Suprapubic skin (tissue), 4 donors: ENCODE results near the gene IVL. TPM values are rescaled to one million over a fixed set of nuclear protein-coding genes. Genes with fewer than 3 reads are reported as not detected.

Experiments
- DNase-seq, 2 donors: peaks; one replicate each; pipeline ENCODE4 v3.0.0-alpha.2; 2019; ENCODE audit warnings: low spot score in 2 of 2
- H3K27ac ChIP-seq: fragments of 200-600 bp; sonication (generic); one replicate; pipeline ENCODE4 v1.5.1; 2019
- H3K27me3 ChIP-seq: fragments of 200-600 bp; sonication (generic); one replicate; pipeline ENCODE4 v1.5.1; 2019
- H3K36me3 ChIP-seq: fragments of 200-600 bp; sonication (generic); one replicate; pipeline ENCODE4 v1.5.1; 2019
- H3K4me1 ChIP-seq: fragments of 200-600 bp; sonication (generic); one replicate; pipeline ENCODE4 v1.5.1; 2019
- H3K4me3 ChIP-seq: fragments of 200-600 bp; sonication (generic); one replicate; pipeline ENCODE4 v1.5.1; 2019; ENCODE audit warnings: mild to moderate bottlenecking
- H3K9me3 ChIP-seq: fragments of 200-600 bp; sonication (generic); one replicate; pipeline ENCODE4 v1.5.1; 2019
- EP300 ChIP-seq: sonication (generic); formaldehyde crosslinking; IDR thresholded peaks from one replicate; pipeline ENCODE4 v1.6.1; 2017; ENCODE audit warnings: antibody characterized with exemption
- POLR2A ChIP-seq, 2 donors: fragments of 450-650 bp; IDR thresholded peaks; one replicate each; pipeline ENCODE4 v1.6.1; 2017; ENCODE audit warnings: antibody characterized with exemption in 2 of 2, mild to moderate bottlenecking in 2 of 2, moderate library complexity in 2 of 2
- POLR2AphosphoS5 ChIP-seq, 3 donors: sonication (generic); formaldehyde crosslinking; IDR thresholded peaks; one replicate each; pipeline ENCODE4 v1.6.1; 2017; ENCODE audit warnings: antibody characterized with exemption in 3 of 3
- WGBS: methylation state at CpG from one replicate; pipeline ENCODE4 v1.1.5; 2018; 5-methylcytosine and 5-hydroxymethylcytosine counted together
- total RNA-seq, 4 donors: library from RNA; depleted of rRNA; stranded (reverse); fragments of >200 nt; gene quantifications; one replicate each; pipeline ENCODE4 v1.1.0, GENCODE V29; 2016
- TF ChIP-seq, protein P1 (sequence below), 2 donors: fragments of 200-600 bp in 1 of 2; fragments of 450-650 bp in 1 of 2; sonication (generic) in 1 of 2; IDR thresholded peaks; one replicate each; pipeline ENCODE4 v1.5.1; 2016 to 2019; ENCODE audit warnings: antibody characterized with exemption in 2 of 2, mild to moderate bottlenecking in 1 of 2, moderate library complexity in 1 of 2

Gene IVL
- total RNA-seq, 4 donors from 2014 or later = 50.2 to 213 (median 138) TPM

DNA sequence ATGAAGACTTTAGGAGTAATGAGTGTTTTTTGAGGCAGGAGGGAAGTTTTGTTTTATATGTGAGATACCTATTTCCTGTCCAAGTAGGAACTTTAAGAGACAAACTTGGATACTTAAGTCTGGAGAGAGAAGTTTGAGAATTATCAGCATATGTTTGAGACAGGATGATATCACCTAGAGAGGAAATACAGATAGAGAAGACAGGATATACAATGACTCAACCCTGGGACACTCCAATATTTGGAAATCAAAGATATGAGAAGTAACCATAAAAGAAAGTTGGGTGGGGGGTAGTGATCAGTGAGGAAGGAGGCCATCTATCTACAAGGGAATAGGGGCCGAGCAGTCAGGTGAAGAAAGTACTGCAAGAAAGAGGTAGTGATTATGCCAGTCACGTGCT is 42.0 kb upstream of the IVL start:
- no peaks in the 10 kb centered on the region for H3K9me3 ChIP-seq
- no peaks in the 10 kb centered on the region for H3K36me3 ChIP-seq
- WGBS = 90% methylated on average over 2 of the region's 2 CpGs
- TF ChIP-seq, protein P1, sequence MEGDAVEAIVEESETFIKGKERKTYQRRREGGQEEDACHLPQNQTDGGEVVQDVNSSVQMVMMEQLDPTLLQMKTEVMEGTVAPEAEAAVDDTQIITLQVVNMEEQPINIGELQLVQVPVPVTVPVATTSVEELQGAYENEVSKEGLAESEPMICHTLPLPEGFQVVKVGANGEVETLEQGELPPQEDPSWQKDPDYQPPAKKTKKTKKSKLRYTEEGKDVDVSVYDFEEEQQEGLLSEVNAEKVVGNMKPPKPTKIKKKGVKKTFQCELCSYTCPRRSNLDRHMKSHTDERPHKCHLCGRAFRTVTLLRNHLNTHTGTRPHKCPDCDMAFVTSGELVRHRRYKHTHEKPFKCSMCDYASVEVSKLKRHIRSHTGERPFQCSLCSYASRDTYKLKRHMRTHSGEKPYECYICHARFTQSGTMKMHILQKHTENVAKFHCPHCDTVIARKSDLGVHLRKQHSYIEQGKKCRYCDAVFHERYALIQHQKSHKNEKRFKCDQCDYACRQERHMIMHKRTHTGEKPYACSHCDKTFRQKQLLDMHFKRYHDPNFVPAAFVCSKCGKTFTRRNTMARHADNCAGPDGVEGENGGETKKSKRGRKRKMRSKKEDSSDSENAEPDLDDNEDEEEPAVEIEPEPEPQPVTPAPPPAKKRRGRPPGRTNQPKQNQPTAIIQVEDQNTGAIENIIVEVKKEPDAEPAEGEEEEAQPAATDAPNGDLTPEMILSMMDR (IDR thresholded peaks at IDR 0.05) = no peak
- TF ChIP-seq EP300 (no peak), POLR2A (IDR thresholded peaks at IDR 0.05) (no peak), POLR2AphosphoS5 (IDR thresholded peaks at IDR 0.05) (no peak)
- no peak for DNase-seq
- no peaks in the 10 kb centered on the region for H3K4me1 ChIP-seq
- H3K27ac ChIP-seq = no peak overlapping the region
- H3K4me3 ChIP-seq = no peak overlapping the region
- H3K27me3 ChIP-seq = no peaks in the 10 kb centered on the region

GRCh38 chr1:152869808-152870419 is 38.4 kb upstream of the IVL start:
- TF ChIP-seq POLR2AphosphoS5 (IDR thresholded peaks at IDR 0.05) (no peak), POLR2A (IDR thresholded peaks at IDR 0.05) (no peak), EP300 (no peak)
- TF ChIP-seq, protein P1 (IDR thresholded peaks at IDR 0.05) = peak; percentile 60 to 69
- peak in 1 of 2 donors; percentile 79 for DNase-seq
- no peaks in the 10 kb centered on the region for H3K9me3 ChIP-seq
- WGBS = 36% methylated on average over 9 of the region's 9 CpGs
- no peak overlapping the region for H3K27ac ChIP-seq
- no peaks in the 10 kb centered on the region for H3K4me1 ChIP-seq
- no peaks in the 10 kb centered on the region for H3K36me3 ChIP-seq
- H3K27me3 ChIP-seq = no peaks in the 10 kb centered on the region
- H3K4me3 ChIP-seq = no peak overlapping the region

- TF ChIP-seq EP300 = no peak
- TF ChIP-seq, protein P1 (IDR thresholded peaks at IDR 0.05) = peak; percentile 27 to 40
- Histone ChIP-seq H3K9me3 (no peaks in the 10 kb centered on the region), H3K27ac (no peak overlapping the region), H3K36me3 (no peaks in the 10 kb centered on the region), H3K4me3 (no peak overlapping the region), H3K4me1 (no peaks in the 10 kb centered on the region), H3K27me3 (no peaks in the 10 kb centered on the region)
- no peak for DNase-seq
- 32% methylated on average over 17 of the region's 17 CpGs for WGBS
Measured at GRCh38 chr1:152870831-152871730, 37.3 kb upstream of the IVL start.

GRCh38 chr1:152871731-152872126 is 36.6 kb upstream of the IVL start:
- DNase-seq = no peak
- H3K27me3 ChIP-seq = no peaks in the 10 kb centered on the region
- 88% methylated on average over 6 of the region's 6 CpGs for WGBS
- no peaks in the 10 kb centered on the region for H3K9me3 ChIP-seq
- H3K36me3 ChIP-seq = no peaks in the 10 kb centered on the region
- H3K27ac ChIP-seq = no peak overlapping the region
- no peak overlapping the region for H3K4me3 ChIP-seq
- TF ChIP-seq, protein P1 (IDR thresholded peaks at IDR 0.05) = peak in 1 of 2 donors; percentile 0
- no peak for TF ChIP-seq EP300
- H3K4me1 ChIP-seq = no peaks in the 10 kb centered on the region

- no peak for DNase-seq
- H3K27ac ChIP-seq = no peak overlapping the region
- H3K4me3 ChIP-seq = no peak overlapping the region
- no peaks in the 10 kb centered on the region for H3K4me1 ChIP-seq
- TF ChIP-seq, protein P1 (IDR thresholded peaks at IDR 0.05) = no peak
- TF ChIP-seq POLR2A (IDR thresholded peaks at IDR 0.05) = no peak
- no peak for TF ChIP-seq POLR2AphosphoS5 (IDR thresholded peaks at IDR 0.05)
- no peak for TF ChIP-seq EP300
- no peaks in the 10 kb centered on the region for H3K27me3 ChIP-seq
- no peaks in the 10 kb centered on the region for H3K36me3 ChIP-seq
- no peaks in the 10 kb centered on the region for H3K9me3 ChIP-seq
Measured at GRCh38 chr1:152873495-152873894, 34.9 kb upstream of the IVL start.
